NCI-H774 (cell line): ENCODE measurements around the gene GRIFIN.
"Not testable (repeated sequence)": the region's sequence is repeated elsewhere in the genome, so short reads cannot be mapped to it uniquely, and the experiment has no call there.

Experiments
- DNase-seq: peaks from one replicate; lab custom pipeline; 2025; lab: John Stamatoyannopoulos, UW

The GRIFIN gene

DNA sequence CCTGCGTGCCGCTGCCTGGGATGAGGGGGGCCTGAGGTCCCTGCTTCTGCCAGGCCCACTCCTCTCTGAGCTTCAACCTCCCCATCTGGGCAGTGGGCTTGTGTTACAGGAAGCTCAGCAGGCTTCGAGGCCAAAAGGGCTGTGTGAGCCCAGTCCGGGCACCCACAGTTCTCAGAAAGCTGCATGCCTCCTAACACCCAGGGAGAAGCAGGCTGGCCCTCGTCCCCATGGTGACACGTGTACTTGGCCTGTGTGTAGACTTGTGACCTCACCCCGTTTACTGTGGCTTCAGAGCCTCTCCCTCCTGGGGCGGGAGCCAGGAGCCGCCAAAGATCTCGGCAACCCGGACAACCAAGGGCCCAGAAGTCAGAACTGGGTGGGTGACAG, 2.2 kb upstream of the GRIFIN start:
- DNase-seq, result peak; percentile 11

- peak; percentile 25 for DNase-seq
Observed at GRCh38 chr7:2477447-2478398, 1.5 kb upstream of the GRIFIN start.

- DNase-seq, result no peak
Observed at GRCh38 chr7:2476776-2477446, 713 bp upstream of the GRIFIN start.

DNA sequence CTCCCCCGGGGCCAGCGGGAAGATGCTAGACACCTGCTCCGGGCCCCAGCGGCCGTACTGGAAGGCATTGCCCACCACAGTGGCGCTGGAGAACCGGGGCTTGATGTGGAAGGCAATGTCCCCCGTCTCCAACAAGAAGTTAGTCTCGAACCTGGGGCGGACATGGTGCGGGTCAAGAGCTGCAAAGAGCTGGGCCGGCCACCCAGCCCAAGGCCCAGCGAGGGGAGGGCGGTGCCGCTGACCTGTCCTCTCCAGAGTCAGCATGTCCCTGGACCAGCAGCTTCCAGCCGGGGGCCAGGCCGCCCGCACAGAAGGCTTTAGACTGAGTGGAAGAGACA, 551 bp downstream of the GRIFIN start:
- no peak for DNase-seq

GRCh38 chr7:2474813-2475677, 1.2 kb downstream of the GRIFIN start:
- DNase-seq, result no peak

DNA sequence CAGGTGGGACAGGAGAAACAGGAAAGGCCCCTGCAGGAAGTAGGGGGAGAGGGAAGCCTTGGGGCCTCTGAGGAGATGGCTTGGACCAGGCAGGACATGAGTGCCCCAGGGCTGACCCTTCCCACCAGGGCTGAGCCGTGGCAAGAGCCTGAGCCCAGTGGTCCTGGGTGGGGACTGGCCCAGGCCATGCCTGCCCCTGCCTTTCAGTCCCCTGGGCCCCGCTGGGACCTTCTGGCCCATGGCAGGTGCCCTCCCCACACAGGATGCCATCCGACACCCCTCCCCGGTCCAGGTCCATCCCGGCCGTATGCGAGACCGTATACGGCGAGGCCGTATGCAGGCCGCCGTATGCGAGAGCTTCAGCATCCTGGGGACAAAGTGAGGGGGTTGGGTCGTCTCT, 2.0 kb downstream of the GRIFIN start:
- no peak for DNase-seq

- DNase-seq, result no peak
Observed at GRCh38 chr7:2473496-2474180, 2.6 kb downstream of the GRIFIN start.

GRCh38 chr7:2472739-2473138, 3.5 kb downstream of the GRIFIN start:
- no peak for DNase-seq

DNA sequence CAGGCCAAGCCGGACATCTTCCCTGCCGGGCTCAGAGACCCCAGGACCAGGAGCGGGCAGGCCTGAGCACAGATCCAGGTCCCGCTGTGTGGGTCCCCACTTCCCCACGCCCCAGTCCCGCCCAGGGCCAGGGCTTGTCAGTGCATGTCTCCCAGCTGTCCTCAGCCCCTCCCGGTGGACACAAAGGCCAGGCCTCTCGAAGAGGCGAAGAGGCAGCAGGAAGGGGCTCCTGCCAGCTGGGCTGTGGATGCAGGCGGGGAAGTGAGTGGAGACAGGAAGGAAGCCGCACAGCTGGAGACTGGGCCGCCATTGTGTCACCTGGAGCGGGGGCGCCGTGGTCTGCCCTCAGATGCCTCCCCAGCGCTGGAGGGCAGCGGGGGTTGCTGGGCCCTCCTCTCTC, 4.8 kb downstream of the GRIFIN start:
- DNase-seq, result no peak

DNA sequence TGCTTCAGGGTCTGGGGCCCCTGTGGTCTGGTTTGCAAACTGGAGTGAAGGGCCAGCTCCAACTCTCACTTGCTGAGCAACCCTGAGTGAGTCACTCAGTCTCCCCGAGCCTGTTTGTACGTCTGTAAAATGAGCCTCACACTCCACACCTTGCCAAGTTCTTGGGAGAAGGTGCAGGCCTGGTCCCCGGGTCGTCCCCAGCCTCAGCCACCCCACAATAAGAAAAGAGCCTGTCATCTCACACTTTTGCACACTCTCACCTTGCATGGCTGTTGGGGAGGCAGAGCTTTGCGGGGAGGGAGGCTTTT, 5.2 kb downstream of the GRIFIN start:
- DNase-seq, result no peak

DNA sequence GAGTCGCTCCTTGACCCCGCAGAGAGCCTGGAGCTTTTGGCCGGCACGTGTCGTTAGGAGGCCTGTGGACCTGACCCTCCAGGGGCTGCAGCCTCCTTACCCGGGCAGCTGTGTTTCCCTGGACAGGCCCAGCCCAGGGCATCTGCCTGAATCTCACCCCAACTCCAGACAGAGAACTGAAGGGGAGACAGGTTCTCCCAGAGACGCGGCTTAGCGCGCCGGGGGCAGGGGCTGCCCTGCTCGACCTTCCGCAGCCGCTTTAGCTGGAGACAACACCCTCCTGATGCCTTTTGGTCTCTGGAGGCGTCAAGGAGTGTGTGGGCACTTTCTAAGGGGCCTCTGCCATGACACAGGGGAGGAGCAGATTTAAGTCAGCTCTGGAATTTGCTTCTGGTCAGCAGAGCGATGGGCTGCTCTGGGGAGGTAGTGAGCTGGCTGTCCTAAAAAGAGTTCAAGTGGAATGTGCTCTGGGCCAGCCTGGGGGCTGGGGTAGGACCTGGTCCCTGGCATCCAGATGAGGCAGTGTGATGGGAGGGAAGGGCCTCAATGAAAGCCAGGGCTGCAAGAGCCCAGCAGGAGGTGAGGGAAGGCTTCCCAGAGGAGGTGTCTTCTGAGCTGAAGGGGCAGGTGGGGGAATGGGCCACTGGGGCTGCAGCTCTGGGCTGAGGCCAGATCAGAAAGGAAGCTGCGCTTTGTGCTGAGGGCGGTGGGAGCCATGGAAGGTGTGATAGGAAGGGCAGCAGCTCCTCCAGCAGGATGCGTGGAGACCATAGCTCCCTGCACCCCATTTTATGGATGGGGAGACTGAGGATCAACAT, 5.8 kb downstream of the GRIFIN start:
- DNase-seq, result no peak

DNA sequence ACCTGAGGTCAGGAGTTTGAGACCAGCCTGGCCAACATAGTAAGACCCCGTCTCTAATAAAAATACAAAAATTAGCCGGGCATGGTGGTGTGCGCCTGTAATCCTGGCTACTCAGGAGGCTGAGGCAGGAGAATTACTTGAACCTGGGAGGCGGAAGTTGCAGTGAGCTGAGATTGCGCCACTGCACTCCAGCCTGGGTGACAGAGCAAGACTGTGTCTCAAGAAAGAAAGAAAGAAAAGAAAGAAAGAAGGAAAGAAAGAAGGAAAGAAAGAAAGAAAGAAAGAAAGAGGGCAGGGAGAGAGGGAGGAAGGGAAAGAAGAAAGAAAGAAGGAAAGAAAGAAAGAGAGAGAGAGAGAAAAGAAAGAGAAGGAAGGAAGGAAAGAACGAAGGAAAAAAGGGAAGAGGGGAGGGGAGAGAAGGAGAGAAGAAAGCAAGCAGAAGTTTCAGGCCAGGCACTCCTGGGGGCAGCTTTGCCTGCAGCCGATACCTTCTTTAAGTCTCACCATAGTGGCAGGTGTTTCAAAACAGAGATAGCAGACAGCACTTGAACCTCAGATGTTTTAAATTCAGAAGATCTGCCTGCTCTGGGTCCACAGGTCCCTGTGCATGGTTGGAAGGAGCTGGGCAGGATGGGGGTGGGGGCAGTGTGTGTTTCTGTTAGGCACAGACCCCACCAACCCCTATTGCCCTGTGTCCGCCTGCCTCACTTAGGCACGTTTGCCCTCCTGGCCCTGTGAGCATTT, 6.6 kb downstream of the GRIFIN start:
- DNase-seq, result not testable (repeated sequence)

GRCh38 chr7:2468227-2468626, 8.0 kb downstream of the GRIFIN start:
- no peak for DNase-seq

- no peak for DNase-seq
Observed at GRCh38 chr7:2466675-2467074, 9.5 kb downstream of the GRIFIN start.

DNA sequence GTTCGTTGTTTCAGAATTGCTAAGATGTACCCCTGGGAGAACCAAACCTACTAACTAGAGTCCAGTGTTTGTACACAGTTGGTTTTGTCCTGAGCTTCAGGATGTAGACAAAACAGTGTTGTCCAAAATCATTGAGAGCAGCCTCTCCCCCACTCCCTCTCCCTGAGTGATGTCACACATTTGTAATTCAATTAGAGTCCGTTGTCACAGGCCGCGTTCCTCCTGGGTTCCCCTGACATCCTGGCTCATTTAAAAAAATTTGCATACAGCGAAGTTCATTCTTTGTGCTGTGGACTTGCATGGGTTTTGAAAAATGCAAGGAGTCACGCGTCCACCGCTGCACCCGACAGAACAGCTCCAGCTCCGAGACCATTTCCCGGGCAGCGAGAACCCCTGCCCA, 10.3 kb downstream of the GRIFIN start:
- DNase-seq, result no peak

- DNase-seq, result no peak
Observed at GRCh38 chr7:2462731-2463130, 13.5 kb downstream of the GRIFIN start.

DNA sequence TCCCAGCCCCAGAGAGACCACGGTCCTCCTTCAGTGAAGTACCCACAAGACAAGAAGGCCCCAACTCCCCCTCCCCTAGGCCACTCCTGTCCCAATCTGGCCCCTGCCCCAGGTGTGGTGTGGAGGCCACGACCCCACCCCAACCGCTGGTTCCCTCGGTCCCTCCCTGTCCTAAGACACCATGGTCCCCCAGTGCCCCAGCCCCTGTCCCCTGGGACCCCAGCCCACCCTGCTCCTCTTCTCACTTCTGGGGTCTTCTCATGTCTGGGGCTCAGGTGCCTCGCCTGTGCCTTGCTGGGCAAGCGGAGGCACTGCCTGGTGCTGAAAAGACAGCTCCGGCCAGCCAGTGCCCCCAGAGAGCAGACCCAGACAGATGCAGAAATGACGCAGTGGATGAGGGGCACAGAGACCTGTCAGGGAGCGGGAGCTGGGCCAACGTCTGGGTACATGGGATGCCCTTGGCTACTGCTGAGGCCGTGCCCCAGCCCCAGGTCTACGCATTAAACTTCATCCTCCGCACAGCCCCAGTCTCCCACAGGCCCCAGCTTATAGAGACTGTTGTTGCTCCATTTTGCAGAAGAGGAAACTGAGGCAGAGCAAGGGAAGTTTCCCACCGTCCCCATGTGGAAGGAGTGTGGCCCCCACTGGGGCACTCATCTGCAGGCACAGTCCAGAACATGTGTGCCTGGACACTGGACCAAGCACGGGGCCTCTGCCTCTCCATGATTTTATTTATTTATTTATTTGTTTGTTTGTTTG, 14.8 kb downstream of the GRIFIN start:
- no peak for DNase-seq

DNA sequence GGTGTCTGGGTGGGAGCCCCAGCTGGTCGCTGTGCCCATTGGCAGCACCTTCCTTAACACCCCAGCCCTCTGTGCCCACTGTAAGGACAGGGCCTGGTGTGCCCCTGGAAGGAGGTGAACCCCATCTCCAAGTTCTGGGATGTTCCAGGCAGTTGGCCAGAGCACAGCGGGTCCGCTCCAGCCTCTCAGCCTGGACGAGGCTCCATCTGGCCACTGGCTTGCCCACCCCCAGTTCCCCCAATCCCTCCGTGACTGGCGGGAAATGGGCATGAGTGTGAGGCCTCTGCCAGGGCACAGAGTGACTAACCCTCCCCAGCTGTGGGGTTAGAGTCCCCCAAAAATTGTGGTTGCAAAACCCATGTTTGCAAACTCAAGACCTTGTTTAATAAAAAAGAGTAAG, 15.6 kb downstream of the GRIFIN start:
- no peak for DNase-seq

DNA sequence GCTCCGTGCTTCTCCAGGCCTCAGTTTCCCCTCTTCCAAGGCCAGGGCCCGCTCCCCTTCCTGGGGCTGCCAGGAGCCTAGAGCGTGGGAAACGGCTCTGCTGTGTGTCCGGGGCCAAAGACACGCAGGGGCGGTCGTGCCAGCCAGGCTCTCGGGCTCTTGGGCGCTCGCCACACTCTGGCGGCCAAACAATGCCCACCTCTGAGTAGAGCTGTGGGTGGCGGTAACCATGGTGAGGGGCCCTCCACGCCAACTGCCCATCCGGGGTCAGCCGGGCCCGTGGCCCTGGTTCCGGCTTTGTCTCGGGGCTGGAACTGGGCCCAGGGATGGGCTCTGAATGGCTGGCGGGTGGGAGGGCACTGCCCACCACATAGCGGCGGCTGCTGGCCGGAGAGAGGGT, 16.0 kb downstream of the GRIFIN start:
- no peak for DNase-seq

DNA sequence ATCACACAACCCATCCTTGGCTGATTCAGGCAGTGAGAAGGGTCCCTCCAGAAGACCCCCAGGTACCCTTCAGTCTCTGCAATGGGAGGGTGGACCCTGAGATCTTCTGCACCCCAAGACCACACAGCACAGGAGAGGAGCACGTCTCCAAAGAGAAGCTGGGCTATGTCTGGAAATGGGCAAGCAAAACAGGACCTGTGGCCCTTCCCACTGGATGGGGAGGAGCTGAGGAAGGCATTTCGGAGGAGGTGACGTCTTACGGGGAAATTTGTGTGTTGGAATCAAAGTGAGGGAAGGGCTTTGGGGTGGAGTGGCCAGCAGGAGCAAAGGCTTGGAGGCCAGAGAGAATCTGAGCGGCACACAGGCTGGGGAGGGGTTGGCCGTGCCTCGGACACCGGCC, 16.5 kb downstream of the GRIFIN start:
- no peak for DNase-seq
